Osteocyte (in vitro differentiated cells): ENCODE measurements around the gene IGIP. TPM values are rescaled to one million over a fixed set of nuclear protein-coding genes. Genes with fewer than 3 reads are reported as not detected.

Experiments
- DNase-seq: peaks from one replicate; pipeline ENCODE4 v3.0.0; 2021; ENCODE audit warnings: mixed read lengths; ENCODE audit not compliant: unreplicated experiment; ENCODE audit errors: extremely low spot score
- H3K27ac Mint-ChIP-seq: one replicate; pipeline ENCODE4 v1.8.0; 2021; ENCODE audit warnings: mild to moderate bottlenecking, mixed read lengths; ENCODE audit not compliant: unreplicated experiment
- H3K27me3 Mint-ChIP-seq: one replicate; pipeline ENCODE4 v1.8.0; 2021; ENCODE audit warnings: mixed read lengths; ENCODE audit not compliant: unreplicated experiment
- H3K36me3 Mint-ChIP-seq: one replicate; pipeline ENCODE4 v1.8.0; 2021; ENCODE audit warnings: mixed read lengths; ENCODE audit not compliant: unreplicated experiment
- H3K4me1 Mint-ChIP-seq: one replicate; pipeline ENCODE4 v1.8.0; 2021; ENCODE audit warnings: mixed read lengths; ENCODE audit not compliant: unreplicated experiment
- H3K4me3 Mint-ChIP-seq: one replicate; pipeline ENCODE4 v1.8.0; 2021; ENCODE audit warnings: mild to moderate bottlenecking, moderate library complexity, mixed read lengths; ENCODE audit not compliant: unreplicated experiment
- H3K9me3 Mint-ChIP-seq: one replicate; pipeline ENCODE4 v1.8.0; 2021; ENCODE audit warnings: mixed read lengths; ENCODE audit not compliant: unreplicated experiment
- CTCF ChIP-seq: fragments of 200-600 bp; sonication (generic); IDR thresholded peaks from 2 replicates; pipeline ENCODE4 v1.5.0; 2021; ENCODE audit warnings: antibody characterized with exemption, mild to moderate bottlenecking, moderate library complexity
- total RNA-seq: library from RNA; stranded (reverse); gene quantifications from 2 replicates; pipeline ENCODE4 v1.2.1, GENCODE V29; 2021

The IGIP gene
- total RNA-seq, 1 donor from 2014 or later: 4.3 TPM

GRCh38 chr5:140165101-140165922, 39.6 kb downstream of the IGIP start:
- Mint-ChIP-seq H3K4me1 (no peaks in the 10 kb centered on the region), H3K27ac (no peak overlapping the region), H3K4me3 (no peak overlapping the region), H3K36me3 (no peaks in the 10 kb centered on the region), H3K27me3 (peaks cover 12% of the 10 kb centered on the region), H3K9me3 (no peaks in the 10 kb centered on the region)
- no peak for DNase-seq
- no peak for TF ChIP-seq CTCF

- Mint-ChIP-seq H3K27ac (no peak overlapping the region), H3K4me3 (no peak overlapping the region), H3K4me1 (no peaks in the 10 kb centered on the region), H3K36me3 (no peaks in the 10 kb centered on the region), H3K27me3 (peaks cover 9% of the 10 kb centered on the region), H3K9me3 (no peaks in the 10 kb centered on the region)
- no peak for DNase-seq
- TF ChIP-seq CTCF: no peak
Observed at GRCh38 chr5:140165923-140166270, 40.2 kb downstream of the IGIP start.

GRCh38 chr5:140166911-140167310, 41.2 kb downstream of the IGIP start:
- Mint-ChIP-seq H3K4me1 (no peaks in the 10 kb centered on the region), H3K27me3 (peaks cover 9% of the 10 kb centered on the region), H3K9me3 (no peaks in the 10 kb centered on the region), H3K36me3 (no peaks in the 10 kb centered on the region), H3K4me3 (no peak overlapping the region), H3K27ac (no peak overlapping the region)
- TF ChIP-seq CTCF: no peak
- DNase-seq: no peak

- TF ChIP-seq CTCF: no peak
- Mint-ChIP-seq H3K36me3 (no peaks in the 10 kb centered on the region), H3K27me3 (peaks cover 3% of the 10 kb centered on the region), H3K27ac (no peak overlapping the region), H3K4me3 (no peak overlapping the region), H3K4me1 (no peaks in the 10 kb centered on the region), H3K9me3 (no peaks in the 10 kb centered on the region)
- DNase-seq: no peak
Observed at GRCh38 chr5:140168371-140168770, 42.6 kb downstream of the IGIP start.

GRCh38 chr5:140169410-140169809, 43.7 kb downstream of the IGIP start:
- DNase-seq: no peak
- Mint-ChIP-seq H3K27ac (no peak overlapping the region), H3K9me3 (no peaks in the 10 kb centered on the region), H3K27me3 (peaks cover 6% of the 10 kb centered on the region), H3K4me1 (no peaks in the 10 kb centered on the region), H3K36me3 (no peaks in the 10 kb centered on the region), H3K4me3 (no peak overlapping the region)
- no peak for TF ChIP-seq CTCF
